Stimulated activated CD4-positive, alpha-beta T cell treated with anti-CD3 and anti-CD28 coated beads, Interleukin-15, amount 100 ng/mL, for 48 hours (primary cell): ENCODE data around the gene FAM25C.
"Not testable (repeated sequence)": the region's sequence is repeated elsewhere in the genome, so short reads cannot be mapped to it uniquely, and the experiment has no call there.

Source experiments
- DNase-seq, 2 donors: peaks; one replicate each; pipeline ENCODE4 v3.0.0-alpha.2; 2020; ENCODE audit warnings: low read depth in 2 of 2

The FAM25C gene

DNA sequence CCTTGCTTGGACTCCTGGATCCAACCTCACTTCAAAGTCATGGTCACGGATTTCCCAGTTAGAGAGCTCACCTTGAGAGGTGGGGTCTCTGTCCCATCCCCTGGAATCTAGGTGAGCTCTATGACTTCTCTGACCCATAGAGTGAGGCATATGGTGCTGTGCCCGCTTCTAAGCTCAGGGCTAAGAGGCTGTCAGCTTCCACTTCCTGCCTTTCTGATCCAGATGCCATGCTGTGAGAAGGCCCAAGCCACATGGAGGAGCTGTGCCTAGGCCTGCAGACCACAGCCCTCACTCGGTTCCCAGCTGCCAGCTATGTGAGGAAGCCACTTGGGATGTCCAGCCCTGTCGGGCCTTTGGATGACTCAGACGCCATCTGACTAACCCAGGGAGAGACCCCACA, 39.9 kb downstream of the FAM25C start:
- DNase-seq: not testable (repeated sequence)

- DNase-seq: not testable (repeated sequence)
These were observed 42.4 kb downstream of the FAM25C start for GRCh38 chr10:47957158-47957557.

GRCh38 chr10:47947424-47947823, 52.2 kb downstream of the FAM25C start:
- not testable (repeated sequence) for DNase-seq
